ENCODE data around the gene CHPT1. TPM values are rescaled to one million over a fixed set of nuclear protein-coding genes. Genes with fewer than 3 reads are reported as not detected.
A peak's percentile ranks its signal among the peaks of the same experiment; 100 is the strongest.

Gene CHPT1
- total RNA-seq, 2 donors from 2014 or later, result 90.8 to 132 TPM

- ATAC-seq (no peak), DNase-seq (no peak)
- intact Hi-C loops (cut with DNase I), result loop anchor here in 1 of 2 donors (10.0 kb wide), 1 partner anchor 182 kb away; no protein-coding TSS in a partner anchor
Measured at GRCh38 chr12:101746661-101747060, 49.2 kb downstream of the CHPT1 start.

- peak in 1 of 2 donors; percentile 31 for ATAC-seq
- no peak for DNase-seq
- intact Hi-C loops (cut with DNase I), result loop anchor here in 1 of 2 donors (10.0 kb wide), 1 partner anchor 183 kb away; no protein-coding TSS in a partner anchor
Measured at GRCh38 chr12:101747697-101748096, 50.3 kb downstream of the CHPT1 start.

GRCh38 chr12:101748907-101749306 is 51.5 kb downstream of the CHPT1 start:
- intact Hi-C loops (cut with DNase I), result loop anchor here in 1 of 2 donors (10.0 kb wide), 1 partner anchor 184 kb away; no protein-coding TSS in a partner anchor
- no peak for ATAC-seq

GRCh38 chr12:101749657-101750056 is 52.2 kb downstream of the CHPT1 start:
- intact Hi-C loops (cut with DNase I), result loop anchor here in 1 of 2 donors (10.0 kb wide), 2 partner anchors 185 to 335 kb away; no protein-coding TSS in a partner anchor
- ATAC-seq (no peak), DNase-seq (no peak)

More at GRCh38 chr12:101748907-101749306, 51.5 kb downstream of the CHPT1 start:
- no peak for DNase-seq

- ATAC-seq (no peak), DNase-seq (no peak)
- intact Hi-C loops (cut with DNase I), result loop anchor here in 1 of 2 donors (10.0 kb wide), 1 partner anchor 335 kb away; no protein-coding TSS in a partner anchor
Measured at GRCh38 chr12:101750152-101750551, 52.7 kb downstream of the CHPT1 start.

- intact Hi-C loops (cut with DNase I), result loop anchor here in 1 of 2 donors (10.0 kb wide), 1 partner anchor 345 kb away; no protein-coding TSS in a partner anchor
- DNase-seq, result no peak
- no peak for ATAC-seq
Measured at GRCh38 chr12:101759396-101760047, 62.1 kb downstream of the CHPT1 start.

GRCh38 chr12:101761350-101761749 is 63.9 kb downstream of the CHPT1 start:
- ATAC-seq (no peak), DNase-seq (no peak)
- intact Hi-C loops (cut with DNase I), result no loop called here

- DNase-seq (no peak), ATAC-seq (no peak)
- intact Hi-C loops (cut with DNase I), result no loop called here
Measured at GRCh38 chr12:101761781-101762180, 64.3 kb downstream of the CHPT1 start.

- ATAC-seq (peak; percentile 46 to 71), DNase-seq (no peak)
- intact Hi-C loops (cut with DNase I), result no loop called here
Measured at GRCh38 chr12:101763246-101763931, 65.9 kb downstream of the CHPT1 start.

GRCh38 chr12:101764051-101764792 is 66.8 kb downstream of the CHPT1 start:
- DNase-seq, result no peak
- ATAC-seq, result peak in 1 of 2 donors; percentile 16
- intact Hi-C loops (cut with DNase I), result no loop called here

GRCh38 chr12:101767537-101767936 is 70.1 kb downstream of the CHPT1 start:
- no peak for DNase-seq
- no peak for ATAC-seq
- intact Hi-C loops (cut with DNase I), result no loop called here

- DNase-seq, result no peak
Measured at GRCh38 chr12:101768781-101769180, 71.3 kb downstream of the CHPT1 start.

GRCh38 chr12:101769865-101770264 is 72.4 kb downstream of the CHPT1 start:
- DNase-seq (no peak), ATAC-seq (no peak)
- intact Hi-C loops (cut with DNase I), result loop anchor here in 1 of 2 donors (5.0 kb wide), 1 partner anchor 62 kb away; the partner anchor contains the start of gene GNPTAB

More at GRCh38 chr12:101768781-101769180, 71.3 kb downstream of the CHPT1 start:
- intact Hi-C loops (cut with DNase I), result no loop called here
- ATAC-seq, result no peak

- intact Hi-C loops (cut with DNase I), result loop anchor here (2.0 to 5.0 kb wide), 3 partner anchors 59 to 69 kb away; partner anchors contain the start of gene GNPTAB (in 2 of the 2)
- ATAC-seq, result no peak
- no peak for DNase-seq
Measured at GRCh38 chr12:101772012-101772775, 74.8 kb downstream of the CHPT1 start.

GRCh38 chr12:101773650-101774162 is 76.3 kb downstream of the CHPT1 start:
- intact Hi-C loops (cut with DNase I), result loop anchor here (2.0 to 5.0 kb wide), 3 partner anchors 57 to 67 kb away; partner anchors contain the start of gene GNPTAB (in 2 of the 2)
- ATAC-seq (peak; percentile 79 to 81), DNase-seq (peak; percentile 49)

- ATAC-seq (no peak), DNase-seq (no peak)
- intact Hi-C loops (cut with DNase I), result no loop called here
Measured at GRCh38 chr12:101775816-101776215, 78.4 kb downstream of the CHPT1 start.

GRCh38 chr12:101777485-101777884 is 80.0 kb downstream of the CHPT1 start:
- no peak for ATAC-seq
- intact Hi-C loops (cut with DNase I), result no loop called here
- no peak for DNase-seq

GRCh38 chr12:101777978-101778377 is 80.5 kb downstream of the CHPT1 start:
- ATAC-seq (peak; percentile 38 to 53), DNase-seq (no peak)
- intact Hi-C loops (cut with DNase I), result no loop called here

All from left cardiac atrium (tissue), 4 donors.